ENCODE data around the gene KNCN.

The KNCN gene

DNA sequence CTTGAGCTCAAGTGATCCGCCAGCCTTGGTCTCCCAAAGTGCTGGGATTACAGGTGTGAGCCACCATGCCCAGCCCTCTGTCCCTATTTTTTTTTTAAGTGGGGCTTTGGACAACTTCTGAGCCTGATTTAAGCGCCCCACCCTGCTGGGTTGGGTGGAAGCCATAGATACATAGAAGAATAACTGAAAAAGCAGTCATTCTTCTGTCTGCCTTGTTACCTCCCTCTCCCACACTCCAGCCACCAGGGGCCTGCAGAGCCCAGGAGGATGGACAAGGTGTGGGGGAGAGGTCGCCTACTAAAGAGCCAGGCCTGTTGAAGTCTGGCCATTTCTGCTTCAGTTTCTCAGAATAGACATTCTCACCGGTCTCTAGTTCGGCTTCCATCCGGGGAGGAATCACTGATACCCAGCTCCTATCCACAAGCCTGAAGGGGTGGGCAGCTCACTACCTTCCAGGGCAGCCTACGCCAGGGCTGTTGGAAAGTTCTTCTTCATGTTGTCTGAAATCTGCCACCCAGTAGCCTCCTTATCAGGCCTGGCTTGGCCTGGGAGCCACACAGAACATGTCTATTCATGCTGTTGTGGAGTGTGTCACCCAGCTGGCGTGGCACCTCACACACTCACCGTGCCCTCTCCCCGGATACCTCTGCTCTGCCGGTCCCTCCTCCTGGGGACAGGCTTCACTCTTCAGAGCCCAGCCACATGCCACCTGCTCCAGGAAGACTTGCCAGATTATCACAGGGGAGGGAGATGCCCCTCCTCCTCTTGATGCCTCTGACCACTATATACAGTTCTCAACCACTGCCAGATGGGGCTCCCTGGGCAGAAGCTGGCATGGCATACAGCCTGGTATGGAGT is 27.7 kb downstream of the KNCN start:
- FAIRE-seq: no peak

DNA sequence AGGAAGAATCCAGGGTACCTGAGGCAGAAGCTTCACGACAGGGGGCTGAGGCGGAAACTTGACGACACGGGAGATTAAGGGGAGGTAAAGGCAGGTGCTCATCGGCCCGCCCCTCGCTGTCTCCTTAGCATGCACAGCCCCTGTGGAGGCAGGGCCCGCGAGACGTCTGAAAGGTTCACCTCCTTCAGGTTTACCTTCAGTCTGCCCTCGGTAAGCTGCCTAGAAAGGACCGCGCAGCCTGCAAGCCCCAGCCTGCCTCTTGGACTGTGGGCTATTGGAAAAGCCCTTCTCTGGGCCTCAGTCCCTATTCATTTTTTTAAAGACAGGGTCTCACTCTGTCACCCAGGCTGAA is 28.5 kb downstream of the KNCN start:
- no peak for FAIRE-seq

DNA sequence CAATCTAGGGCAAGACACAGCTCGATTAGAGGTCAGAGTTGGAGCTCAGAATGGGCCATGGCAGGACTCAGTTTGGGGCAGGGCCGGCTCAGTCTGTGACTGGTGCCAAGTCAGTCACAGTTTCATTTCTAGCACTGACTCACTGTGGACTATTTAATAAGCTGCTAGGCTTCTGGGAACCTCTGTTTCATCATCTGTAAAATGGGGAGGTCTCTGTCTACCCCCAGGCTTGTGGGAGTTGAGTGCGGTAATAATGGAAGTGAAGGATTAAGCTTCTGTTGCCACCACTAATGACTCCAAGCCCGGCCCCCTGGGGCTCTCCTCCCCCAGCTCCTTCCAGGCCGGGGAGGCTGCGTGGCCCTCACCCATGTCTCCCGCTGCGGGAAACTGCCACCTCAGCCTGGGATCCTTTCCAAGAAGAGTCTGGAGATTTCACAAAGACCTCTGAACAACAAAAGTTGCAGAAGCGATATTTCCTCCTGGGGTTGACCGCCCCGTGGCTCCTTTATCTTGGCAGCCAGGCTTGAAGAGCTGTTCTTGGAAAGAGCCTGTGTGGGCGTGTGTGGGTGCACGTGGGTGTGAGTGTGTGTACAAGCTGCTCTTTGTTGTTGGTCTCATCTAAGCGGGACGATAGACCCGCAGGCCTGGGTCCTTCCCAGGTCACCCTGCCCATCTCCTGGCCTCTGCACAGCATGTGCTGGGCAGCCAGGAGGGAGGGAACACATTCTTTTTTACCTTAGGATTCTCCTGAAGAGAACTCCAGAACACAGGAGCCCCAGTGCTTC is 29.1 kb downstream of the KNCN start:
- FAIRE-seq: no peak

DNA sequence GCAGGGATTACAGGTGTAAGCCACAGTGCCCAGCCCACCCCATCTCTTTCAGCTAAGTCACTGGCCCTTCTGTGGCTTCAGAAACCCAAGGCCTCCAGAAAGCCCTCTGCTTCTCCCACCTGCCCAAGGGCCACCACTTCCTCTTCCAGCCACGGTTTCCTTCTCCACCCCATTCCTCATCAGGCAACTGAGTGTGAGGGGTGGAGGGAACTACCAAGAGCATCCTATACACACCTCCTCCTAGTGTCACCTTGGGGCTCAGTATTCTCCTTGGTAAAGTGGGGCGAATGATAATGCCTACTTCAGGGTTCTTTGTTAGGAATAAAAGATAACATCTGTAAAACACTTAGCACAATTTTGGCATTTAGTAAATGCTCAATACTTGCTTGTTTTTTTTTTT is 30.0 kb downstream of the KNCN start:
- no peak for FAIRE-seq

DNA sequence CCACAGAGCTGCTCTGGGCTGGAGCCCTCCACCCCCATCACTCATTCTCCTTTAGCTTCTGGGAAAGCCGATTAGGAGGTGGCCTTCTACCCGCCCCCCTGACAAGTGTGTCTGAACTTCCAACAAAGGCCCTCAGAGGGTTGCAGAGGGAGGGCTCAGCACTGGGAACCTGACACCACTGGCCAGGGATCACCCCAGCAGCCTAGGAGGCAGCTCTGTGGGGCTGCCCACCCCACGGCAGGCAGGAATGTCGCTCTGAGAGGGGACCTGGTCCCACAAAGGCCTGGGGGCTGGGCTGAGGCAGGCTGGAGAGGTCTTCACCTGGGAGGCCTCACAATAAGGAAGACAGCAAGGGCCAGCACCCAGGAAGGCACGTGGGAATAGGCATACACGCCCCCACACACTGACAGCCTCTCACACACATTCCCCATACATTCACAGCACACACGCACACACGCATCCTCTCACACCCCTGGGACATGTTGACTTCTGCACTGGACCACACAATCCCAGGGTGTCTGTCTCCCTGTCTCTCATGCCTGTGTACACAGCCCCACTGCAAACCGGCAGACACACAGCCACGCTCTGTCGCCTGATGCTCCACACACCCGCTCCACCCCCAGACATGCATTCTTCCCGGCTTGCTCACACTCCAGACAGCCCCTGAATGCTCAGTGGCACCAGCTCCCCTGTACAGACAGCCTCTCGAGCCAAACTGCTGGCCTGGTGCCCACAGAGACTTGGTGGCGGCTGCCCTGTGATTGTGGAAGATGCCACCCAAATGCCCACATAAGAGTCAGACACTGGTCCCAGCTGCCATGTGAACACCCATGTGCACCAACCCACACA is 31.2 kb downstream of the KNCN start:
- no peak for FAIRE-seq

DNA sequence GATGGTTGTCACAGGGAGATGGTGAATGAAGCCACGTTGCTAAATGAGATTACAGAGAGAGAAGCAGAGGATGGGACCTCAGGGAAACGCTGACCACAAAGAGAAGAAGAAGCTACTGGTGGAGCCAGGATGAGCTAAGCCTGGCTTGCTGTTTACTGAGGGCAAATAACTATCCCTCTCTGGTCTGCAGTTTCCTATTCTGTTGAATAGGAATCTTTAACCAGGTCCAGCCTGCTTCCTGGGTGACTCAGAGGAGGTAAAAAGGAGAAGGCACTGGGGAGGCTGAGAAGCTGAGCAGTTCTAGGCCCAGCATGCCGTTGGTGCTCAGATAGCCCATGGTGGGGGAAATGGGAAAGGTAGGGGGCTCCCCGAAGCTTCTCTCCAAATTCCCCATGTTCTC is 32.2 kb downstream of the KNCN start:
- no peak for FAIRE-seq

DNA sequence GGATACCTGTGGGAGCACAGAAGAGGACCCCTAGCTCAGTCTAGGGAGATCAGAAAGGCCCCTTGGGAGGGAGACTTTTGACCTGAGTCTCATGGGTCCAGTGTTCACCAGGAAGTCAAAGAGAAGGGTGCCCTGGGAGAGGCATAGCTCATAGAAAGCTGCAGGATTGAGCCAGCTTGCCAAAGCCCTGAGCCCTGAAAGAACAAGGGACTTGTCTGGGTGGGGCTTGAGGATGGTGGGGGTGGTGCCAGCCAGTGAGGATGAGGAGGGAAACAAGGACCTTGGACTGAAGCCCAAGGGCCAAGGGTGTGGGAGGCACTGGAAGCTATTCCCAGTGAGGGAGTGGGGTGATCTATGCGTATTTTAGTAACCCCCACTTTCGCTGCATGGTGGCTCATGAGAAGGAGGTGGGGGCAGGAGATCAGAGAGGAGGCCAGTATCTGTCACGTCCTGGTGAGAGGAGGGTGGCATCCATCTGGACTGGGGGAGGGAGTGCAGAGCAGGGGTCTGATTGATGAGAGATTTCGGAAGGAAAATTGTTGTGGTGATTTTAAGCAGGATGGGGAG is 33.4 kb downstream of the KNCN start:
- FAIRE-seq: no peak

DNA sequence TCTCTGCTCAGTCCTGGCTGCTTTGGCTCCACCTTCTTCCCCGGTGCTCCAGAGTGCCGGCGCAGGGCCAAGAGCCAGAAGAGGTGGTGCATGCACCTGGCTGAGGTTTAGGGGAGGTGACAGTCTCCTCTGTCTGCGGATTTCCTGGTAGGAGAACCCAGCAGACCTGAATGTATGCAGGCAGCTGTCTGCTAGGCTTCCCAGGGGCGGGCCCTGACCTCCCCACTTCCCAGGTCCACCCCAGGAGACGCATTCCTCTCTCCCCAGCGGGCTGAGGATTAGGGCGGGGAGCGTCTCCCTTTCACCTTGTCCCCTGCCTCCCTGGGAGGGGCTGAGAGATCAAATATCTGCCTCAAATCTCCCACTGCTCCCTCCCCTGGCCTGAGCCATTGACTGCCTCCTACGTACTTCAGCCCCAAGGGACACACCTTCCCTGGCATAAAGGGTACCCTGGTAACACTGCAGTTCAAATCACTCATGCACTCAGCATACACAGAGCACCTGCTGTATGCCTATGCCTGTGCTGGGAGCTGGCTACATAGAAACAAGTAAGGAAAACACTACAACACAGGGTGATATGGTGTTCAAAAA is 34.3 kb downstream of the KNCN start:
- FAIRE-seq: no peak

DNA sequence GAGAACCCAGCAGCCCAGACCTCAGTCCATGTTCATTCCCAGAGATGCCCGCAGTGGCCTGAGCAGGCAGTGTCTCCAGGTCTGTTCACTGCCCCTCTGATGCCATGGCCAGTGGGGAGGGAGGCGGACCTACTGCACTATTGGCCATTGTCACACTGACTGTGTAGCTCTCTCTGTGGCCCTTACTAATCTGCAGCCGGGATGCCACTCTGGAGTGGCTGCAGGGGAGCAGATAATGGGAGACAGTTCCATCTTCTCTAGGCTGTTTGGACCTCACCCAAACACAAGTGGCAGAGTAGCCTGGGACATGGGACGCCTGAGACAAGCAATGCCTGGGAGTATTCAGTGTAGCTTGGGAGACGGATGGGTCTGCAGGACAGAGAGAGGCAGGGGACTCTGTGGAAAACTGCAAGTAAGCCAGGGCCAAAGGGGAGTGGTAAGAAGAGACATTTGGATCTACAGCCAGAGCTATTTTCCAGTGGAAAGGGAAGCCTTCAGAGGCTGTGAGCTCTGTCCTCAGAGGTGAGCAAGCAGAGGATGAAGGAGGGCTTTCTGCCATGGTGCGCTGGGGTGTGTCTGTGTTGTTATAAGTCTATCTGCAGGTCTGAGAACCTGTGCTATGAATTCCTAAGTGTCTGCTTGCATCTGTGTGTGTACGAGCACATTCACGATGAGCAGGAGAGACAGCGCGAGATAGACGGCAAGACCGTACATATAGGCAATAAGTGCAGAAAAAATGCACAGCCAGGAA is 35.1 kb downstream of the KNCN start:
- no peak for FAIRE-seq

DNA sequence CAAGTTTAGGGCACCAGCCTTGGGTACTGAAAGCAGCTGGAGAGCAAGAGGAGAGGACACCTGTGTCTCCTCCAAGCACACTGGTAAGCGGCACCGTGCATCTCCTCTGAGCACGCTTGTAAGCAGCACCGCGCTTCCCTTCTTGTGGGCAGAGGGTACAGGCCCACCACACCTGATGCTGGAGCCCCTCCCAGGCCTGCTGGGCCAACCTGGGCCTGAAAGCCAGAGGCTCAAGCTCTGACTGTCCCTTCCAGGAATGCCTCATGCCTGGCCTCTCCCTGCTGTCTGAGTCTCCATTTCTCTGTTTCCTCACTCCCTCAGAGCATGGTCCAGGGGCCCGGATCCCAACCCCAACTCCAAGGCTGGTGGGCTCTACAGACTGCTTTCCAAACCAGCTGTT is 35.9 kb downstream of the KNCN start:
- no peak for FAIRE-seq

DNA sequence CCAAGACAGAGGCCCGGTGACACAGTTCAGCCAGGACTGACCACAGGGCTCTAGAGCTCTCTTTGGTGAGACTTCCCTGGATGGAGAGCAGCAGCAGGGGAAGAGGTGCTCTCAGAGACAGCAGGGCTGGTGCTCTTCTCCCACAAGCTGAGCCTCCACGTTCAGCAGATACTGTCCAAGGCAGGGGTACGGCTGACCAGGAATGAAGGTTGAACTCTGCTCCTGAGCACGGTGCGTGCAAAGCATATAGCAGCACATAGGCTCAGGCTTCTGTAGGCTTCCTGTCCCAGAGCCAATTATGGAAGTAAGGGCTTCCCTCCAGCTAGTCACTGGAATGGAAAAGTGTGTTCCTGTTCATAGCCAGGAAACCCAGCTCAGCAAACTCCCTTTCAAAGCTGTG is 37.9 kb downstream of the KNCN start:
- no peak for FAIRE-seq

DNA sequence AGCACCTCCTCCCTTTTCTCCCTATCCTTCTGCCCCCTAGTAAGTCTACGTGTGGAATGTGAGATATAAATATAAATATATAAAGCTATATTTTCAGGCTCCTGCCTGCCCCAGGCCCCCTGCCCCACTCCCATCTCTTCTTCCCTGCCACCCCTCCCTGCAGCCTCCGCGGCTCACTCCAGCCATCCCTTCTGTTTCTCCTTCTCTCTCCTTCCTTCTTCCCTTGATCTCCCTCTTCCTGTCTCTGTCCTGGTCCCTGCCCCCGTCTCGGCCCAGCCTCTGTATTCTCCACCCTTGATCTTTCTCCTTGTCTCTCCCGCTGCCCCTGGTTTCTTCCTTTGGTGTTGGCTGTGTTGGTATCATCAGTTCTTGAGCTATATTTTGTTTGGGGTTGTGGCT is 38.7 kb downstream of the KNCN start:
- FAIRE-seq: no peak

DNA sequence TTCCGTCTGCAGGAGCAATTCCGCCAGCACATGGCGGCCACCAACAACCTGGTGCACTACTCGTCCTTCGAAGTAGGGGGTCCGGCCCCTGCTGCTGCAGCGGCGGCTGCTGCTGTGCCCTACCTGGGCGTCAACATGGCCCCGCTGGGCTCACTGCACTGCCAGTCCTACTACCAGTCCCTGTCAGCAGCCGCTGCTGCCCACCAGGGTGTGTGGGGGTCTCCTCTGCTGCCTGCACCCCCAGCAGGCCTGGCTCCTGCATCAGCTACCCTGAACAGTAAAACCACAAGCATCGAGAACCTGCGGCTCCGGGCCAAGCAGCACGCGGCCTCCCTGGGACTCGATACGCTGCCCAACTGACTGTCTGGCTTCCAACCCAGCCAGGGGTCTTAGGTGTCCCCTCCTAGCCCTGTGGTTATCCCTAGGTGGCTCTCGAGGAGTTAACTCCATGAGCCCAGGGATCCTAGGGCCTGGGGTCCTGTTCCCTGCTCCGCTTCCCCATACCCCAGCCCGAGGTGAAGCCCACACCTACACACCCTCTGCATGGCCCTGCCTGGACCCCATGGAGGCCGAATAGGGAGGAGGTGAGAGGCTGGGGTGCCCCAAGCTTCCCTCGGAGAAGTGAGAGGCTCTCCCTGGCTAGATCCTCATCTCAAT is 39.2 kb downstream of the KNCN start:
- FAIRE-seq: no peak

DNA sequence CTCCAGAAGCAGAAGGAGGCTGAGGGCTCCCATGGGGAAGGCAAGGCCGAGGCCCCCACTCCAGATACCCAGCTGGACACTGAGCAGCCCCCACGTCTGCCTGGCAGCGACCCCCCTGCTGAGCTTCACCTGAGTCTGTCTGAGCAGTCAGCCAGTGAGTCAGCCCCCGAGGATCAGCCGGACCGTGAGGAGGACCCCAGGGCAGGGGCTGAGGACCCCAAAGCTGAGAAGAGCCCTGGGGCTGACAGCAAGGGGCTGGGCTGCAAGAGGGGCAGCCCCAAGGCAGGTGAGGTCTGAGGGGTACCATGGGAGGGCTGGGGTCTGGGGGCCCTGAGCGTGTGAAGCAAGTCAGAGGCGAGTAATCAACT is 40.5 kb downstream of the KNCN start:
- no peak for FAIRE-seq

DNA sequence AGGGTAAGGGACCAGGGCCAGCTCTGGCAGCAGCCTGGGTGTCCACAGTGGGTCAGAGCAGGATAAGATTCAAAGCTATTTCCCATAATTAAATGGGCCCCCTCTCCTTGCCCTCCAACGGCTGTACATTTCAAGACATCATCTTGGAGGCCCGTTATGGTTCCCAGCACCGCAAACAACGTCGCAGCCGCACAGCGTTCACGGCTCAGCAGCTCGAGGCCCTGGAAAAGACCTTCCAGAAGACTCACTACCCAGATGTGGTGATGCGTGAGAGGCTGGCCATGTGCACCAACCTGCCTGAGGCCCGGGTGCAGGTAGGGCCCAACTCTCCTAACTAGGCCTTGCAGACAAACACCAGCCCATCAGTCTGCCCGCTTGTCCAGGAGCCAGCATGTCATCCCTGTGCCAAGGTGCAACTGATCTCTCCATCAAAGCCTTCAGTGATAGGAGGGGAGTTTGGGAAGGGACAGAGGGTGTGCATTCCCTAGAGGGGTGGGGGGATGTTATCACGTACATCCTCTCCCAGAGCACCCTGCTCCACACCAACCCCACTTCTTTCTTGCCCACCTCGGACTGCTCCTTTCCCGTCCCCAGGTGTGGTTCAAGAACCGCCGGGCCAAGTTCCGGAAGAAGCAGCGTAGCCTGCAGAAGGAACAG is 41.0 kb downstream of the KNCN start:
- FAIRE-seq: no peak

DNA sequence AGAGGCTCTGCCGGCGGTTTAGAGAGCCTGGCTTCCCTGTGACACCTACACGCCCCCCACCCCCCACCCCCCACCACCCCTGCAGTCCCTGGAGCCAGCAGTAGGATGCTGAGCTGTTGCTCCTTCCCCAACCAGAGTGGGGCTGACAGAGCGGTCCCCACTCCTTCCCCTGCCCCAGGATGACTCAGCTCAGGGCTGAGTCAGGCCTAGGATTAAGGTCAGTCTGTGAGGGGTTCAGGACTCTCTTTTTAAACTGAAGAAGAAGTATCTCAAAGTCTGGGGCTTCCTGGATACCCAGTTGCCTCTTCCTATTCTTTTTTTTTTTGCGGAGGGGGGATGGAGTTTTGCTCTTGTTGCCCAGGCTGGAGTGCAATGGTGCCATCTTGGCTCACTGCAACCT is 42.7 kb downstream of the KNCN start:
- no peak for FAIRE-seq

DNA sequence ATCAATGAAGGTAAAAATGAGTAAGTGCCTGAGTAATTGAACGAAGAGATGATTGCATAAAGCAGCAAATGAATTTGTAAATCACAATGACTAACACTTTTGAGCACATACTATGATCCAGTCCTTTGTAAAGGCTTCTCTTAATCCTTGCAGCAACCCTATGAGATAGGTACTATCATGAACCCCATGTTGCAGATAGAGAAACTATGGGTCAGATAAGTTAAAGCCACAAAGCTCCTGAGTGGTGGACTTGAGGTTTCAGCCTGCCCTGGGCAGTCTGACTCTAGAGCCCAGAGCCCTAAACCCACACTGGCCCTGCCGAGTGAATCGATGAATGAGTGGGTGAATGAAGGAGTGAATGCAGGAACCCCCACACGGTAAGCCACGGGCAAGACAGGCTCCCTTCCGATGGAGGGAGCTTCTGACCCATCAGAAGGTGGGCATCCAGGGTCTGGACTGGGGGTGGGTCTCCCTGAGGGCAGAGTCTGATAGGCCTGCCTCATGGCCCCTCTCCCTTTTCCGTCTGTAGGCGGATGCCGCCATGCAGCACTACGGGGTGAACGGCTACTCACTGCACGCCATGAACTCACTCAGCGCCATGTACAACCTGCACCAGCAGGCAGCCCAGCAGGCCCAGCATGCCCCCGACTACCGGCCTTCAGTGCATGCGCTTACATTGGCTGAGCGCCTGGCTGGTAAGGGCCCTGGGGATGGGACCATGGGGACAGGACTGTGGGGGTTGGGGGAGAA is 44.8 kb downstream of the KNCN start:
- no peak for FAIRE-seq

DNA sequence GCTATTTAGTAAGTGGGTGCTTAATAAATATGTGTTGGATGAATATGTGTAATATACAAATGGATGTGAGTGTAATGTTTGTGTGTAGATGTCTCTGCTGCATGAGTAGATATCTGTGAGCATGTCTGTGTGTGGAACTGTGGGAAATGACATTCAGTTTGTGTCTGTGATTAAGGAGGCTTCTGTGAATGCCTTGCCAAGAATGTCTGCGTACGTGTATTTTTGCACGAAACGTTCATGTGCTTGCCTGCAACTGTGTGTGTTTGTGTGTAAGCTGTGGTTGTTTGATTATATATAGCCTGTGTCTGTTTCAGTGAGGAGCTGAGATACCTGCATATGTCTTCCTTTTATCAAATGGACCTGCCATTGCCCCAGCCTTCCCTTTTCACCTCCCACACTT is 48.0 kb downstream of the KNCN start:
- FAIRE-seq: no peak

DNA sequence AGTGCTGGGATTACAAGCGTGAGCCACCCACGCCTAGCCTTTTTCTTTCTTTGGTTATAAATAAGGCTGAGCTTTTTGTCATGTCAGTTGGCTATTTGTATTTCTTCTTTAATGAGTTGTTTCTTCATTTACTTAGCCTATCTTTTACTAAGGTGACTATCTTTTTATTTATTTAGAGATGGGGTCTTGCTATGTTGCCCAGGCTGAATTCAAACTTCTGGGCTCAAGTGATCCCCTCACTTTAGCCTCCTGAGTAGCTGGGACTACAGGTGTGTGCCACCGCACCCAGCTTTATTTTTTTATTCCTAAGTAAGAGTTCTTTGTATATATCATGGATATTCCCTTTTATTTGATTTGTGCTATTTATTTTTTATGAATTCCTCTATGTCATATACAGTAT is 49.9 kb downstream of the KNCN start:
- FAIRE-seq: no peak

DNA sequence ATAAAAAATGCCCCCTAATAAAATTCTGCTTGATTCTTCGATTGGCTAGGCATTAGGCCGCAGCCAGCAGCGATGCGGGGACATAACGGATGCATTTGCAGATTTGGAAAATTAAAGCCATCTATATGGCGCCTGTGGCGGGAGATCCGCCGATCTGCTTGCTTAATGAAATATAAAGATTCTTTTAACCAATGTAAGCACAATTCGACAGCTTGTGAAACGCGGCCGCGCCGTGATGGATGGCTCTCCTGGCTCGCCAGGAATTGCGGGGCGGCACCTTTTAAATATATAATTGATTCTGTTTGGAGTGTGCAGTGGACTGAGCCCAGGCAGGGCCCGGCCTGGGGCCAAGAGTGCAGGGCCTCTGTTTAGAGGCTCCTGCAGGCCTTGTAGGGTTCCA is 53.8 kb downstream of the KNCN start:
- FAIRE-seq: no peak
